HL-60 (cell line): ENCODE data around the gene INHBE.
"Not testable (repeated sequence)": the region's sequence is repeated elsewhere in the genome, so short reads cannot be mapped to it uniquely, and the experiment has no call there.

Experiments used
- DNase-seq, 2 experiments: peaks; one replicate each; pipeline ENCODE4 v3.0.0-alpha.2; 2010 to 2020; ENCODE audit warnings: low read depth in 1 of 2, low spot score in 1 of 2
- H3K27ac ChIP-seq: fragments of 250-450 bp; sonication (Bioruptor Pico); replicated peaks from 2 replicates; pipeline ENCODE4 v1.5.1; 2020; ENCODE audit warnings: mild to moderate bottlenecking, moderate library complexity
- H3K27me3 ChIP-seq: fragments of 250-450 bp; sonication (Bioruptor Pico); 2 replicates; pipeline ENCODE4 v1.5.1; 2021; ENCODE audit warnings: mild to moderate bottlenecking, moderate library complexity; ENCODE audit not compliant: insufficient read depth, poor library complexity, severe bottlenecking
- H3K4me3 ChIP-seq: replicated peaks from 2 replicates; pipeline ENCODE4 v1.5.1; 2011; ENCODE audit warnings: mild to moderate bottlenecking, control low read depth, low read length; ENCODE audit not compliant: insufficient read depth
- CTCF ChIP-seq: IDR thresholded peaks from one replicate; pipeline ENCODE4 v1.5.1; 2011; ENCODE audit warnings: low read length, control low read depth, inconsistent platforms; ENCODE audit not compliant: insufficient read depth
- GABPA ChIP-seq: IDR thresholded peaks from 2 replicates; pipeline ENCODE4 v1.6.1; 2012; ENCODE audit warnings: low read depth
- POLR2AphosphoS5 ChIP-seq: IDR thresholded peaks from 2 replicates; pipeline ENCODE4 v1.6.1; 2012; ENCODE audit warnings: low read depth
- REST ChIP-seq: IDR thresholded peaks from 2 replicates; pipeline ENCODE4 v1.6.1; 2012; ENCODE audit warnings: low read depth; ENCODE audit not compliant: insufficient replicate concordance
- SPI1 ChIP-seq: IDR thresholded peaks from 2 replicates; pipeline ENCODE4 v1.6.1; 2012; ENCODE audit warnings: low read depth, mild to moderate bottlenecking, borderline replicate concordance

The INHBE gene

GRCh38 chr12:57500213-57500612 lies 45.1 kb downstream of the INHBE start:
- Histone ChIP-seq H3K4me3 (no peak overlapping the region), H3K27ac (no peak overlapping the region), H3K27me3 (no peaks in the 10 kb centered on the region)
- DNase-seq = no peak
- no peak for TF ChIP-seq CTCF
- no peak for TF ChIP-seq SPI1
- TF ChIP-seq GABPA = no peak
- no peak for TF ChIP-seq POLR2AphosphoS5
- no peak for TF ChIP-seq REST

GRCh38 chr12:57502311-57502969 lies 47.3 kb downstream of the INHBE start:
- not testable (repeated sequence) for H3K4me3 ChIP-seq, H3K27ac ChIP-seq, H3K27me3 ChIP-seq, DNase-seq

GRCh38 chr12:57506541-57506940 lies 51.4 kb downstream of the INHBE start:
- not testable (repeated sequence) for DNase-seq, H3K27ac ChIP-seq, H3K27me3 ChIP-seq, H3K4me3 ChIP-seq
